ENCODE measurements around the gene RPRM.

GRCh38 chr2:153512331-153512730, 33.8 kb upstream of the RPRM start:
- TF ChIP-seq CTCF (IDR thresholded peaks at IDR 0.05) (no peak), POLR2A (IDR thresholded peaks at IDR 0.05) (no peak)

Data from testis (tissue), 2 donors.